HG03558 (cell line): ENCODE measurements around the gene DEPDC1B.
A peak's percentile ranks its signal among the peaks of the same experiment; 100 is the strongest.
"Not testable (repeated sequence)": the region's sequence is repeated elsewhere in the genome, so short reads cannot be mapped to it uniquely, and the experiment has no call there.

Experiments used
- ATAC-seq: cut with Tn5 transposase; IDR thresholded peaks from one replicate; pipeline ENCODE4 v1.9.1; 2021; ENCODE audit warnings: moderate number of reproducible peaks; ENCODE audit not compliant: unreplicated experiment; ENCODE audit errors: extremely low read depth

DEPDC1B gene

DNA sequence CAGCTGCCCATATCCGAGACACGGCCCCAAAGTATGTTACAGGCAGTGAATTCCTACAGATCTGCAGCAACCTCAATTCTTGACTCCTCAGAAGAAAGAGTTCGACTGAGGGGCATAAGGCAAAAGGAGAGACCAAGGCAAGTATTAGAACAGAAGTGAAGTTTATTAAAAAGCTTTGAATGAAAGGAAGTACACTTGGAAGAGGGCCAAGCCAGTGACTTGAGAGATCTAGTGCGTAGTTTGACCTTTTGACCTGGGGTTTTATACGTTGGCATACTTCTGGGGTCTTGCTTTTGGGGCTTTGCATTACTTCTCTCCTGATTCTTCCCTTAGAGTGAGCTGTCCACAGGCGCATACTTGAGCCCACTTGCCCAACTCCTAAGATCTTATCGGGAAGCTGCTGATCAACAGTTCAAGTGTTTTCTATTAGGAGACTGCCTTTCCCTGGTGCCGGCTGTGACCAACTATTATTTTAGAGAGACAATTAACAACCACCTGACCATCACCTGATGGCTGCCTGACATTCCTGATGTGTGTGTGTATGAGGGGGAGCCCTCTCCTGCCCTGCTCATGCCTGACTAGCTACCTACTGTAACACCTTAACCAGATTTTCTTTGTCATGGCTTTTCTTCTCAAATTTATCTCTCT is 1.5 kb upstream of the DEPDC1B start:
- no peak for ATAC-seq

DNA sequence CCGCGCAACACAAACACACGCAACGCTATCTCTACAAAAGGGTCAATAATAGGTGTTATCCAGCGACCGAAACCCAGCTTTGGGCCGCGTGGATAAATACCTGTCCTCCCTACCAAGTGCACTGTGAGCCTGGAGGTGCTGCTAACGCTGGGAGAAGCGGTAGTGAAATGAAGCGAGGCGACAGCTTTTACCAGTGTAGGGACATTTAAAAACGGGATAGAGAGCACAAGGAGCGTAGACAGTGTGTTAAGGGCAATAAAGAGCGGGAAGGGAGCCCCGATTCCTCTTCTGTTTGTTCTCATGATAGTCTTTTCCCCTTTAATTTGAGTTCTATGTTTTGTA is 421 bp upstream of the DEPDC1B start:
- ATAC-seq: peak; percentile 10

DNA sequence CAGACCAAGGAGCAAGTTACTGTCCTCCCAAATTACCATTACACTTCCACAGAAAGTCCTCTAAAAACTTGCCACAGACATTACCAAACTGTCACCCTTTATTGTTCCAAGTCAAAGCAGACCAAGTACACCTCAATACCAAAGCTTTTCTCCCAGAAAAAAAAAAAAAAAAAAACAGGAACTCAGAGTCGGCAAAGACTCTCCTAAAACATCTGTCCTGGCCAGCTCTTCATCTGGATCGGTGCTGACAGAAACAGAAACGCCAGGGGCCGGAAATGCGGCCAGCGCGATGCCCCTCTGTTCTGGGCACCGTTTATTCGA is 718 bp downstream of the DEPDC1B start:
- ATAC-seq: no peak

DNA sequence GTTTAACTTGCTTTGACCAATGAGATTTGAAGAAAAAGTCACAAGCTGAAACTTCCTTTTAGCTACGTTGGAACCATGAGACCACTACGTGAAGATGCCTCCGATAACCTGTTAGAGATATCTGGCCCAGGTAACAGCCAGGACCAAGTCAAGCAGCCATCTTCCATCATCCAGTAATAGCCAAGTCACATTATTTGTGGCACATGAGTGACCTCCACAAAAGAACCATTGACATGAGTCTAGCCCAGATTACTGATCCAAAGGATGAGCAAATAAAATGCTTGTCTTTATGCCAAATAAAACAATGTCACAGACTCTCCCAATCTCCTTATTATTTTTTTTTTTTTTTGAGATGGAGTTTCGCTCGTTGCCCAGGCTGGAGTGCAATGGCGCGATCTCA is 1.6 kb downstream of the DEPDC1B start:
- no peak for ATAC-seq

DNA sequence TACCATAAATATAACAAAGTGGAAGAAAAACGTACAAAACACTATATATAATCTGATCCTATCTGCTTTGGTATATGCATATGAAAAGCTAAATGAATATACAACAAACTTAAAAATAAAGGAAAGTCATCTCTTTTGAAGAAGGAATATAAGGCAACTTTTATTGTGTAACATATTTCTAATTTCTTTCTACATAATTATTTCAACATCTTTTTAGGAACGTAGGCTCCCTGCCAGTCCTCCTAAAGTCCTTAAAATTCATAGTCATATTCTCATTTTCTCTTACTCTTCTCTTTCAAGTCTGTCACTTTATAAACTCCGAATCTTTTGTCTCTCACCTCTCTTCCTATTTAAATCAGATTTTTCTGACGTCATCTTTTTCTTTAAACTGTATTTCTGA is 9.6 kb downstream of the DEPDC1B start:
- no peak for ATAC-seq

DNA sequence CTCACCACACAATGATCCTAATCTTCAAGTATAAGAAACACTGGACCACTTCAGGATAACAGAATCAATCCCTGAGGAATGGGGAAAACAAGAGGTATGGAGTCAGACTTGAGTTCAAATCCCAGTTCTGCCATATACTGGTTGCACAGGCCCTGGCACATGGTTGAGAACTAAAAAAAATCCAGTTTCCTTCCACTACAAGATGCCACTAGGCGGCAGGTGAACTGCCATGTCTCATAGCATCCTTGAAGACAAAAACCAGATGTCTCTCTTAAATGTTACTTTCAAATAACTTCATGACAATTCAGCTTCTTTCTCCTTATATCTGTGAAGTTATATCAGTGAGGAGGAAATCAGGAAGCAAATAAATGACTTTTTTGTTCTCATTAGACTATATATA is 11.0 kb downstream of the DEPDC1B start:
- ATAC-seq: no peak

DNA sequence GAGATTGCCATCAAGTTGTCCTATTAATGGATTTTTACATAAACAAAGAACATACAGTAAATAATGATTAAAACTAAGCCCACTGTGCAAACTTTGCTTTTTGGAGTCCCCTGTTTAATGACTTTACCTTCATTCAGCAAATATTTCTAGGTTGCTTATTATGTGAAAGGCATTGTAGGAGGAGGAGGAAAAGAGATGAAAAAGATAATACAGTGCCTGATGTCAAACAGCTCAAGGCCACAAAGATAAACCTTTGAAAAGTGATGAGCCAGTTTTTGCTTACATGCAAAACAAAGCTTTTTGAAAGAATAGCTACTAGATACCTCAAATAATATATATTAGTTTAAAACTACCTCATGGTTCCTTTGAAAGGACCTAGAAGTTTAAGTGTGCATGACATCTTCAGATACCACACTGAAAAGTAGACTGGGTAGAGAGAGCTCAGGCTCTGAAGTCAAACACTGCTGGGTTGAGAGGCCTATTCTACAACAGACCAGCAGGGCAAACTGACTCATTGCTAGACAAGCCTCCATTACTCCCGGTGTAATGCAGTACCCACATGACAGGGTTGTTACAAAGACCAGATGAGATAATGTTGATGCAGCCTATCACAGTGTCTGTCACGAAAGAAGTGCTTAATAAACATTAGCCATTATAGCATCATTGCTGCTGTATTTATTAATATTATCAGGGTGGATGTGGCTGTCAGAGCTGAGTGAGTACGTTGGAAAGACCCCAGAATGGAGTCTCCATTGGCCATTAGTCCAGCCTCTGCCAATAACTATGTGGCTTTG is 11.8 kb downstream of the DEPDC1B start:
- peak; percentile 87 for ATAC-seq

DNA sequence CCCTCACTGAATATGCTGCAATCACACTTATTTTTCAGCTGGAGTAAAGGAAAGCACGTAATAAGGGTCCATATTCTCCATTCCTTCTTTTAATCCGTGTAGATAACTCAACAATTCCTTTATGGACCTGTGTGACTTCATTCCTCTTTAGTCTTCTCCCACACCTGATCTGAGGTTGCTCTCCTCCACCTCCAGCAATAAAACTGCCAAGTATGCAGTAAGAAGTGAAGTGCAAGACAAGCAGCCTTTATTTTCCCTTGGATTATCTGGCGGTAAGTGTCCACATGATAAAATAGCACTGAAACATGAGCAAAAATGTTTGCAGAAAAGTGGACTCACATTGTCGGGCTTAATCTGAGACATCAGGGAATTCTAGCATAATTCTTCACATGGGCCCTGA is 13.8 kb downstream of the DEPDC1B start:
- ATAC-seq: no peak

DNA sequence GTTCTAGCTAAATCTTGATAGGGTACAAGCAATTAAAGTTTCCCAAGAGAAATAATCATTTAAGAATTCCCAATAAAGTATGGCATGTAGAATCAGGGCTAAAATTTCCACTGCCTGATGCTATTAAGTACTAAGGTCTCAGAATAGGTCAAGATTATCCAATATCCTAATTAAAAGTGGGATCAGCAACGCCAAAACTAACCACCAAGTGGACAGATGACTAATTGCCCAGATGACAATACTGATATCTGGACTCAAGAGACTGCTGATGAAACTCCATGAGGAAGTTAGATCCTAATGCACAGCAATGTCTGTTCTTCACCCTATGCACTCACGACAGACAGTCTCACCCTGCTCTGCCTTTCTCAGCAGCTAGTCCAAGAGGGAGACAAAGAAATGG is 14.3 kb downstream of the DEPDC1B start:
- no peak for ATAC-seq

DNA sequence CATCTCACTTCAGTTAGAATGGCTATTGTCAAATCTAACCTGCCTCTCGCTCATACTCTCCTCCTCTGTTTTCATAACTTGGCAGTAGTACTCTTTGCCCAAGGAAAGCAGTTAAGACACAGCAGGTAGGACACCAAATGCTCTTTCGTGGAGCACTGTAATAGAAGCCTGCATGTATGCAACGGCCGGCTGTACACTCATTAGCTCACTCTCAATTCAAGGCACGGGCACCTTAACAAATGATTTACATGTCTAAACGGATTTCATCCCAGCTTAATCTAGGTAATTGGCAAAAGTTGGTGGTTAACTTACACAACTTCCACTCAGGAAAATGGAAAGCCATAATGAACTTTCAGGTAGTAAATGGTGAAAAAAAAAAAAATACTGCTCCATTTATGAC is 14.9 kb downstream of the DEPDC1B start:
- no peak for ATAC-seq

DNA sequence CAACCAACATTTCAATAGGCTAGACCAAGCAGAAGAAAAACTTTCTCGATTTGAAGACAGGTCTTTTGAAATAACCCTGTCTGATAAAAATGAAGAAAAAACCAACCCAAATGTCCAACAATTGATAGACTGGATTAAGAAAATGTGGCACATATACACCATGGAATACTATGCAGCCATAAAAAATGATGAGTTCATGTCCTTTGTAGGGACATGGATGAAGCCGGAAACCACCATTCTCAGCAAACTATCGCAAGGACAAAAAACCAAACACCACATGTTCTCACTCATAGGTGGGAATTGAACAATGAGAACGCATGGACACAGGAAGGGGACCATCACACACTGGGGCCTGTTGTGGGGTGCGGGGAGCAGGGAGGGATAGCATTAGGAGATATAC is 18.0 kb downstream of the DEPDC1B start:
- ATAC-seq: not testable (repeated sequence)

DNA sequence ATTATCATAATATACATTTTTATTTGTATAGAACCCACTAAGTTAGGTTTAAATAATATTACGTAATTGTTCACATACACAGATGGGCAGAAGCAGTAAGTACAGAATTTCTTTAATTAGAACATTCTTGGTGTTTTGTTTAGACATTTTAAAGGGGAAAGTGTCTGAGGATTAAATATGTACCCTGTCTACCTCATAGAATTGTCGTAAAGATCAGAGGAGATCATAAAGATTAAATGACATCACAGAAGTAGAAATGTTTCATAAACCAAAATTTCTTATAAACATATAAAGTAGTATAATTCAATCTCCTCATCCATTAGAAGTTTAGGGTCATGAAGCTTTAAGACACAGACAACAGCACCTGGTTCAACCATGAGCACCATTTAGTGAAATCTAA is 20.1 kb downstream of the DEPDC1B start:
- no peak for ATAC-seq

DNA sequence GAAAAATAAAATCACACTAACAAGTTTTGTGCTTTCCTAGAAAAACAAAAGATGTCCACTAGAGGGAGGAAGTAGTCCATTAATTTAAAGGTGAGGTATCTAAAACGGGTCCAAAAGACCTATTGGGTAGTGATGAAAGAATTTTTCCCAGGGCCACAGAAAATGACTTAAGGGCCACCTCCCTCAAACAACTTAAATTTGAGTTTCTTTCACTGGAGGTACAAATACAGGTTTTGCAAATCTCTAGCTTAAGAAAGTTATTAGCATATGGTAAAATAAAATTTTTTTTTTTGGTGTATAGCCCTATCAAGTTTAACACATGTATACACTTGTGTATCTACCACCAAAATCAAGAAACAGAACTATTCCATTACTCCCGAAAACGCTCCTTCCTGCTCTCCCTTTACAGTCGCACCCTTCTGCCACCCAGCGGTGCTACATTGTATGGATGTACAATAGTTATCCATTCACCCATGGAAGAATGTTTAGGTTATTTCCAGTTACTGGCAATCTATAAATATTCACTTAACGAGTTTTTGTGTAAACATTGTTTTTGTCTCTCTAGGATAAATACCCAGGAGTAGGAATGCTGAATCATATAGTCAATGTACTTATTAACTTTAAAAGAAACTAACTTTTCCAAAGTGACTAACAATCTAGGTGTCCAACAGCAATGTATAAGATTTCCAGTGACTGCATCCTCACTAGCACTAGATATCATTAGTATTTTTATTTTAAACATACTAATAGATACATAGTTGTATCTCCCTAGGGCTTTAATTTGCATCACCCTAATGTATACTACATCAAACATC is 21.9 kb downstream of the DEPDC1B start:
- ATAC-seq: no peak

DNA sequence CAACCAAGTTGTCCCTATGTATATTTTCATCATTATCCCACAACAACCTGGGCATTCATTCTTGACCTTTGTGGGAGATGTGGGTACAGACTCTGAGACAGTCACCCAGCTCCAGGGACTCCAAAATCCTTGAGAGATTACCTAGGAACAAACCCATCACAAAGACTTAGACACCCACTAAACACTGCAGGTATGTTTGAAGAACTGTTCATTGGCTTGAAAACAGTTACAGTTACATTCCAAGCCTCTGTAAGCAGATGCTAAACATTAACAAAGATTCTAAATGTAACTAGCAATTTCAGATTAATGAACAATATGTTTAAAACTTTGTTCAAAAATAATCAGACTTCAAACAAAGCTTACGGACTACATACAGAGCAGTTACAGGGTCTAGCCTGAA is 24.7 kb downstream of the DEPDC1B start:
- no peak for ATAC-seq

DNA sequence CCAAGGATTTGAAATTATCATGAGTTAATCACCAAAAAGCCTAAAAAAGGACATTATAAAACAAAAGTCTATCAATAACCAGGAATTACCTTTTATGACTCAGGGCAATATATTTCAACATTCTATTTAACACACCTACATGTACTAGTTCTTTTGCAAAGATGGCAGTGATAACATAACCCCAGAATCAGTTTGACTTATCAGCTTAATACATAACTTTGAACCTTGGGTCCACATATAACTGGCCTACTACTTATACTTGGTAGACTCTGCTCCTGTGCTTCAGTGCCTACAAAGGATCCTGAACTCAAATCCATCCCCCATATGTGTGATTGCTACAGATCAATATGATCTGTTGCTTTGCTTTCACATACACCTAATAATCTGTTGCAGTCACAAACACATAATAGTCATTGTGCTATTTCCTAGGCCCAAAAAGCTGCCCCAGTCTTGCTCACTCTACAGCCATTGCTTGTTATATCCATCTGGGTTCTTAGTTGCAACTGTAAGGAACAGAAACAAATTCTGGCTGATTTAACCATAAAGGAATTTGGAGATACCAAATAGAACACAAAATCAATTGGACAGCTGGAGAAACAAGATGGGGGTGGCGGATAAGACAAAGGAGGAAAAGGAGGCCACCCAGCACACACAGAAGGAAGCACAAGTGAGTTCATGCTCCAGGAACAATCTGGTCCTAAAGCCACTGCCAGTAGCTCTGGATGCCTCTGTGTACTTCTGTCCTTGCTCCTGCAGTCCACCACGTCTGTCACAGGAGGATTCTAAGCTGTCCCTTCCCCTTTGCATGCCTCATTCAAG is 25.5 kb downstream of the DEPDC1B start:
- ATAC-seq: no peak

DNA sequence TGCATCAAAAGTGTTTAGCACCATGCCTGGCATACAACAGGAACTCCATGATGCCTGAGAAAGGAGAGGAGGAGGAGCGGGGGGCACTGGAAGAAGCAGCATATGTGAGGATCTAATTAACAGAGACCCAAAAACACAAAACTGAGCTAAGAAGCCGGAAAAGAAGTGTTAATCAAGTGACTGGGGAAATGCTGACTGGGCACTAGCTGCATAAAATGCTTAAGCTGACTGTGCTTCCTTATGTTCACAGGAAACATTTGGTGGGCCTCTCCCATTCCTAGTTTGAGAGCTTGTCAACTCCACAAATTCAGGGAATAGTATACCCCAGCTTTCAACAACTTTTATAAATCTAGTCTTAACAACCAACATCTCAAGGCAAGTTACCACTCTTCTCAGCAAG is 26.6 kb downstream of the DEPDC1B start:
- no peak for ATAC-seq

DNA sequence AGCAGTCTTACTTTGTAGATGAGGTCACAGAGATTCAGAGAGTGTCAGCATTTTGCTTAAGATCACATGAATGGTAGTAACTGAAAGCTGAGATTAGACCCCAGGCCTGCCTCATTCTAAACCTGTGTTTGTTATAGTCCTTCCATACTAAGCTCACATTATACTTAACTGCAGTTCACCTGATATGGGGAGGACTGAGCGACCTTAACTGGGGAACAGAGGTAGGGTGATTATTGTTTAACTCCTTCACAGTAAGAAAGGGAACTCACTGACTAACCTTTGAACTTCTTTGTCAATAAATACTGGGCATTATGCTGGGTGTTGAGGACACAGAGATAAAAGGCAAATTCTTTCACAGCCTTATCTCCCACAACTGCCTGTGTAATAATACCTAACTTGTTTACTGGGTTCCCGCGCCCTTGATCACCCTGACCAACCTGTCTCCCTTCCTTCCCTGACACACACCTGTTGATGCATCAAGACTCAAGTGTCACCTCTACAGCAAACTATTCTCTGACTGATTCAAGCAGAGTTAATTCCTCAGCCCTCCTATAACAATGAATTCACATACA is 27.2 kb downstream of the DEPDC1B start:
- no peak for ATAC-seq

DNA sequence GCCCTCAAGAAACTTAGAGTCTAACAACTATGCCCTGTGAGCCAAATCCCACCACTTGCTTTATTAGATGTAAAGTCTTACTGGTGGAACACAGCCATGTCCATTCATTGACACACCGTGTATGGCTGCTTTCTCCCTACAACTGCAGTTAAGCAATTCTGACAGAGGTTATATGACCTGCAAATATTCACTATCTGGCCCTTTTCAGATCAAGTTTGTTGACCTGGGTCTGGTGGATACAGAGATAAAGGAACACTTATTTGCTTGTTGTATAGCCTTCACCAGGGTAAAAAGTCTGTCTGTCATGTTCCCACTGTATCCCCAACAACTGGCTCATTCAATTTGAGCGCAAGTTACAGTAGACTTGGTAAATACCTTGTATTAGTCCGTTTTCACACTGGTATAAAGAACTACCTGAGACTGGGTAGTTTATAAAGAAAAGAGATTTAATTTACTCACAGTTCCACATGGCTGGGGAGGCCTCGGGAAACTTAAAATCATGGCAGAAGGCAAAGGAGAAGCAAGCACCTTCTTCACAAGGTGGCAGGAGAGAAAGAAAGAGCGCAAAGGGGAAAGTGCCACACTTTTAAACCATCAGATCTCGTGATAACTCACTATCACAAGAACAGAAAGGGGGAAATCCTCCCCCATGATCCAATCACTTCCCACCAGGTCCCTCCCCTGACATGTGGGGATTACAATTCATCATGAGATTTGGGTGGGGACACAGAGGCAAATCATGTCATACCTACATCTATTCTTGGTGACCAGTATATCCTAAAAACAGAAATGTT is 27.9 kb downstream of the DEPDC1B start:
- ATAC-seq: no peak

DNA sequence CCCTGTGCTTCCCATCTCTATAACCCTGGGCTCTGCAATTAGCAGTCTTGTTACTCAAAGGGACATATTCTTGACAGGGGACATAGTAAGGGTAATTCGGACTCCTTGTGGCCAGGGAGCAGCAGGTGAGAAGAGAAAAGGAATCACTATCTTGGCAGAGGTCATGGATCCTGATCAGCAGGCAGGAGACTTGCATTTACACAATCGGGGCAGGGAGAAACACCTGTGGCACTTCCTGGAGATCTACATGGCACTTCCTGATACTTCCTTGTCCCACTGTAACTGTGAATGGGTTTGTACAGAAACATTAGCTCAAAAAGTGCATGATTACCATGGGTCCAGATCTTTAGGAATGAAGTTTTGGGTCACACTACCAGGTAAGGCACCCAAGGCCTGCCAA is 29.2 kb downstream of the DEPDC1B start:
- ATAC-seq: no peak
